GM12874 (cell line): ENCODE measurements around the gene MIEN1.

Experiments
- TF ChIP-seq, protein P1 (sequence below): IDR thresholded peaks from 2 replicates; pipeline ENCODE4 v1.5.1; 2011; ENCODE audit warnings: low read depth, mild to moderate bottlenecking, control low read depth, low read length, moderate library complexity; ENCODE audit not compliant: insufficient read depth

Gene MIEN1

DNA sequence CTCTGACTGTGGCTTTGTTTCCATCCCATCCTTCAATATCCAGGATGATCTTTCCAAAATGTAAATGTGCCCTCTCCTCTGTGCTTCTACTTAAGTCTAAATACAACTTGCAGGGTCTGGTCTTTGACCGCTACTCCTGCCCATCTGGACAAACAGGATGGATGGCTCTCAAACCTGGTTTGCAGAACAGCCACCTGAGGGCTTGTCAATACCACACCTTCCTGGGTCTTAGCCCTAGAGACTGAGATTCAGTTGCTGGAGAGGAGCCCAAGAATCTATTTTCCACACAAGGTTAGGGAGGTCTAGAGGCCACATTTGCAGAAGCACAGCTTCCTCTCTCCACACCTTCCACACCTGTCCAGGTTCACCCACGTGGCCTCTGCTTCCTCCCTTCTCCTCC is 5.5 kb upstream of the MIEN1 start:
- TF ChIP-seq, protein P1, sequence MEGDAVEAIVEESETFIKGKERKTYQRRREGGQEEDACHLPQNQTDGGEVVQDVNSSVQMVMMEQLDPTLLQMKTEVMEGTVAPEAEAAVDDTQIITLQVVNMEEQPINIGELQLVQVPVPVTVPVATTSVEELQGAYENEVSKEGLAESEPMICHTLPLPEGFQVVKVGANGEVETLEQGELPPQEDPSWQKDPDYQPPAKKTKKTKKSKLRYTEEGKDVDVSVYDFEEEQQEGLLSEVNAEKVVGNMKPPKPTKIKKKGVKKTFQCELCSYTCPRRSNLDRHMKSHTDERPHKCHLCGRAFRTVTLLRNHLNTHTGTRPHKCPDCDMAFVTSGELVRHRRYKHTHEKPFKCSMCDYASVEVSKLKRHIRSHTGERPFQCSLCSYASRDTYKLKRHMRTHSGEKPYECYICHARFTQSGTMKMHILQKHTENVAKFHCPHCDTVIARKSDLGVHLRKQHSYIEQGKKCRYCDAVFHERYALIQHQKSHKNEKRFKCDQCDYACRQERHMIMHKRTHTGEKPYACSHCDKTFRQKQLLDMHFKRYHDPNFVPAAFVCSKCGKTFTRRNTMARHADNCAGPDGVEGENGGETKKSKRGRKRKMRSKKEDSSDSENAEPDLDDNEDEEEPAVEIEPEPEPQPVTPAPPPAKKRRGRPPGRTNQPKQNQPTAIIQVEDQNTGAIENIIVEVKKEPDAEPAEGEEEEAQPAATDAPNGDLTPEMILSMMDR, result no peak

DNA sequence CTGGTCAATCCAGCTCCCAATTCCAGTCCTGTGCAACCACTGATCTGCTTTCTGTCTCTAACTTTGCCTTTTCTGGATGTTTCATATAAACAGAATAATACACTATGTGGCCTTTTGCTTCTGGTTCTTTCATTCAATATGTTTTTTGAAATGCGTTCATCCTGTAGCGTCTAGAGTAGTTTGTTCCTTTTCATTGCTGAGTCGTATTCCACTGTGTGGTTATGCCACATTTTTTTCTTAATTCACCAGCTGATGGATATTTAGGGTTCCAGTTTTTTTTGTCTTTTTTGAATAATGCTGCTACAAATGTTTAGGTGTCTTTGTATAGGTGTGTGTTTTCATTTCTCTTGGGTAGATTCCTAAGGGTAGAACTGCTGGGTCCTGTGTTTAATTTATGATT is 2.3 kb upstream of the MIEN1 start:
- TF ChIP-seq, protein P1, result no peak

DNA sequence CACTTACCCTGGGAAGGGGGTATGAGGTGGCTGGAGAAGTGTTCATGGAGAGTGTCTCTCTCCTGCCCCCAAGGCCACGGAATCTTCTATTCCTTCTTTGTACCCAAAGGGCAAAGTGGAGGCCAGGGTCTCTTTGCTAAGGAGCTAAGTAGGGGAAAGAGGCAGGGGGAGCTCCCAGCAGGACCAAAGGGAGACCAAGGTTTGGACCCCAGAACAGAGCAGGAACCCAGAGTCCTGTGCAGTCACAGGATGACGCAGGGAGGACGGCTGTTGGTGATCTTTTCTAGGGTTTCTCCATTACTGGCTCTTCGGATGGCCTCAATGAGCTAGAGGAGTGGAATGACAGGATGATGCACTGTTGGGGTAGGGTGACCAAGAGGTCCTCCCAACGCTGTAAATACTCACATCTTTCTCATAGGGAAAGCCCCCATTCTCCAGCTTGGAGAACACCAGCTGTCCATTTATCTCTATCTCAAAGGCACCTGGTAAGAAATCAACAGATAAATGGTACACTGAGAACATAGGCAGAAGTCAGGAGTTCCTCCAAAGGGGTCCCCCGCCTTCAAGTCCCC is 966 bp downstream of the MIEN1 start:
- TF ChIP-seq, protein P1, result no peak

DNA sequence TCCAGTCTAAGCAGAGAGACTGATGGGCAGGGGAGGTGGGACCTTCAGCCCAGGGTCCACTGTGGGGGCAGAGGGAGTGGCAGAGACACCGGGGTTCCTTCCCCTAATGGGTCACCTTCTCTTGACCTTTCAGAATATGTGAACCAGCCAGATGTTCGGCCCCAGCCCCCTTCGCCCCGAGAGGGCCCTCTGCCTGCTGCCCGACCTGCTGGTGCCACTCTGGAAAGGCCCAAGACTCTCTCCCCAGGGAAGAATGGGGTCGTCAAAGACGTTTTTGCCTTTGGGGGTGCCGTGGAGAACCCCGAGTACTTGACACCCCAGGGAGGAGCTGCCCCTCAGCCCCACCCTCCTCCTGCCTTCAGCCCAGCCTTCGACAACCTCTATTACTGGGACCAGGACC is 2.8 kb downstream of the MIEN1 start:
- TF ChIP-seq, protein P1, result no peak

DNA sequence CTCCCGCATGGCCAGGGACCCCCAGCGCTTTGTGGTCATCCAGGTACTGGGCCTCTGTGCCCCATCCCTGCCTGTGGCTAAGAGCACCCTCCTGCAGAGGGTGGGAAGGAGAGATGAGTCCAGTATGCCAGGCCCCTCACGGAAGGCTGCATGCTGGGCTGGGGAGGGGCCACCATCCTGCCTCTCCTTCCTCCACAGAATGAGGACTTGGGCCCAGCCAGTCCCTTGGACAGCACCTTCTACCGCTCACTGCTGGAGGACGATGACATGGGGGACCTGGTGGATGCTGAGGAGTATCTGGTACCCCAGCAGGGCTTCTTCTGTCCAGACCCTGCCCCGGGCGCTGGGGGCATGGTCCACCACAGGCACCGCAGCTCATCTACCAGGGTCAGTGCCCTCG is 3.7 kb downstream of the MIEN1 start:
- TF ChIP-seq, protein P1, result no peak

DNA sequence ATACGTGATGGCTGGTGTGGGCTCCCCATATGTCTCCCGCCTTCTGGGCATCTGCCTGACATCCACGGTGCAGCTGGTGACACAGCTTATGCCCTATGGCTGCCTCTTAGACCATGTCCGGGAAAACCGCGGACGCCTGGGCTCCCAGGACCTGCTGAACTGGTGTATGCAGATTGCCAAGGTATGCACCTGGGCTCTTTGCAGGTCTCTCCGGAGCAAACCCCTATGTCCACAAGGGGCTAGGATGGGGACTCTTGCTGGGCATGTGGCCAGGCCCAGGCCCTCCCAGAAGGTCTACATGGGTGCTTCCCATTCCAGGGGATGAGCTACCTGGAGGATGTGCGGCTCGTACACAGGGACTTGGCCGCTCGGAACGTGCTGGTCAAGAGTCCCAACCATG is 5.6 kb downstream of the MIEN1 start:
- TF ChIP-seq, protein P1, result no peak

DNA sequence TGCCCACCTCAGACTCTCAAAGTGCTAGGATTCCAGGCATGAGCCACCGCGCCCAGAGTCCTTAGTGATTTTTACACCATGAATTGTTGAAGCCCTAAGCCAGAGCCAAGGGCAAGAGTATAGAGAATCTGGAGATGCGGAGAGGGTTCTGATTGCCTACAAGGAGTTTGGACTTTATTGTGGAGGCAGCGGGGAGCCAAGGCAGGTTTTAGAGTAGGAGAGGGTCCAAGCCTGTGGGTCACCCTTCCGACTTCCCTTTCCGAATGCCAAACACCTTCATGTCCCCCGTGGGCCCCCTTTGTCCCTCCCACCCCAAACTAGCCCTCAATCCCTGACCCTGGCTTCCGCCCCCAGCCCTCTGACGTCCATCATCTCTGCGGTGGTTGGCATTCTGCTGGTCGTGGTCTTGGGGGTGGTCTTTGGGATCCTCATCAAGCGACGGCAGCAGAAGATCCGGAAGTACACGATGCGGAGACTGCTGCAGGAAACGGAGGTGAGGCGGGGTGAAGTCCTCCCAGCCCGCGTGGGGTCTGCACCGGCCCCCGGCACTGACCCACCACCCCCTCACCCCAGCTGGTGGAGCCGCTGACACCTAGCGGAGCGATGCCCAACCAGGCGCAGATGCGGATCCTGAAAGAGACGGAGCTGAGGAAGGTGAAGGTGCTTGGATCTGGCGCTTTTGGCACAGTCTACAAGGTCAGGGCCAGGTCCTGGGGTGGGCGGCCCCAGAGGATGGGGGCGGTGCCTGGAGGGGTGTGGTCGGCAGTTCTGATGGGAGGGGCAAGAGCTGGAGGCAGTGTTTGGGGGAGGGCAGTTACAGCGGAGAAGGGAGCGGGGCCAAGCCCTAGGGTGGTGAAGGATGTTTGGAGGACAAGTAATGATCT is 7.1 kb downstream of the MIEN1 start:
- TF ChIP-seq, protein P1, result no peak
